ENCODE measurements around the gene NBEA.
A peak's percentile ranks its signal among the peaks of the same experiment; 100 is the strongest.

The NBEA gene

DNA sequence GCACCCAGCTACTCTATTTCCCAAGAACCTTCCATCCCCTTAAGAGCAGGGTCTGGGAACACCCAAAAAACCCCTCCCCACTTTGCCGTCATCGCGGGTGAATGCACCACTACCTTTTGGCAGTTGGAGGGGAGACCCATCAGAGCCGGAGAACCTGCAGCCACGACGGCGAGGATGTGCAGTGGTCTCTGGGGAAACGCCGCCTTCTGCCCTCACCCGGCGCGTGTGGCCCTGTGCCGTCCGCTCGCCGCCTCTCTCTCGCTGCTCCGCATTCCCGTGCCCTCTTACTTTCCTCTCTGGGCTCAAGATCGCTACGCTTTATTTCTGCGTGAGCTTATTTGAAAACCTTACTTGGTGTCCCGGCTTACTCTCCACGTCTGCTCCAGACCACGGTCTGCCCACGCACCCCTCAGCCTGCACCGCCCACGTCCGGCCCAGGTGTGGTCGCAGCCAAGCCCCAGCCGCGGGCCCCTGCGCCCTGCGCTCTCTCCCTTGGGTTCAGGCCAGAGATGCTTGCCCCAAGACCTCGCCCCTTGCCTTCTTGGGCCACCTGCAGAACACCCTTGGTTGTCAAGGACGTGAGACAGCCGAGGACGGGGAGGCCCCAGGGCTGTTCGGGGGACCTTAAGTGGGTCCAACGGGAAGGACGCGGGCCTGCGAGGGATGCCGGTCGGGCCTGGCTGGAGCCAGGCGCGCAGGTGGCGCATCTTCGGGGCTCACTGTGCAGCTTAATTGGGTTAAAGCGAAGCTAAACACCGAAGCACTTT lies 536.4 kb downstream of the NBEA start:
- no peak for DNase-seq

DNA sequence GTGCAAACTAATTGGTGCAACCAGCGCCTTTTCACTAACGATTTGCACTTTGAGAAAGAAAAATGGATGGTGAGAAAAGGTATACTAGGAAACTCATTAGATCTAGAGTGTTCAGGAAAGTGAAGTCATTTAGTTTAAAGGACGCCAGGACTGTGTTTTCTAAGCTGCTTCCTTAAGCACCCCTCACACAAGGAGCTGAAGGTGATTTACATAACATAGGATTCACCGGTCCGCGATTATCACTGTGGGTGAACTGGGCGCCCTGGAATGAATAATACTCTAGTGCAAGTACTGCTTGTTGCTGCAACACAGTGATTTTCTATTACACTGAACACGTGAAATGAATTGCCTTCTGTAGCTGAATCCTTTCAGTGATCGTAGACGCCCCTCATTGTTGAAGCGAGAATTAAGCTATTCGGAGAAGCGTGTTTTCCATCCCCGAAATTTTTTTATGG lies 537.0 kb downstream of the NBEA start:
- DNase-seq = no peak

DNA sequence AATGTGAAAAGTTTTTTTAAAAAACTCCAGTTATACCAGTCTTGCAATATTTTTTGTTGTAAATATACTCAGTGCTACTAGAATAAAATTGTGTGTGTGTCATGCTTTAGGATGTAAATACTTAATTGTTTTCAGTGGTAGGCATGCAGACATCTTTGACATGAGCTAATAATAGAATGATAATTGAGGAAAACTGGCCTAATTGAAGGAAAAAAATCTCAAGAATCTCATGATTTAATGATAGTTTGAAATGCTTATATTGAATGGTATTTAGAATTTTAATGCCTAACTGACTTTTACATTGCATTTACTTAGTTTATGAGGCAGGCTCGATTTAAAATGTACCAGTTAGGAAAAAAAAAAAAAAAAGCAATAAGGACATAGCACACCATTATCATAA lies 537.6 kb downstream of the NBEA start:
- DNase-seq = no peak

DNA sequence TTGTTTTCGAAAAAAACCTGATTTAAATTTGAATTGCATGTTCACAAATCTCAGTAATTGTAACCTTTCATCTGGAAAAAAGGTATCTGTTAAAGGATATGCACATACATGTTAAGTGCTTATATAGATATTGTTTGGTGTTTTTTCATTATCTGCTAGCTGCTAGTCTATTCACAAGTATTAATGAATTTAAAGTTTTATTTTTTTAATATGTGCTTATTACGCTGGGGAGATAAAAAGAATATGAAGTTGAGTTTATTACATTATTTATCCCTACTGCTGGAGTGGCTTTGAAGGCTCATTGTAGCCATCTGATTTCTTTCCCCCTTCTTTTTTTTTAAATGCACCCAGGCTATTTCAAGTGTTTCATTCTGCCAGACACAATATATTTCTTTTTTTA lies 538.3 kb downstream of the NBEA start:
- DNase-seq = no peak

DNA sequence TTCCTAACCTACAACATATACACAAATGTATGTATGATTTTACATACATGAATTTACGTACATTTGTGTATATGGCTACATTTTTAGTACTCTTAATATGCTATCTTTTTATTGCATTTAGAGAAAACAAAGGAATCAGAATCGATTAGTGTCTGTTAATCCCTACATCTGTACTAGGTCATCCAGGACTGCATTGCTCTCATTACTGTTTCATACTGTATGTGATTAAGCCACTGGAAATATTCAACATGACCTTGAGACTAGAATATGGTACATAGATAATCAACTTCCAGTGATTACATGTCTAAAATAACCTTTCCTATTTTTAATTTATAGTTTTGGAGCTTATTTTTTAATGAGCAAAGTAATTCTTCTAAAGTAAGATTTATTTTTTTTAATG lies 539.7 kb downstream of the NBEA start:
- DNase-seq = no peak

DNA sequence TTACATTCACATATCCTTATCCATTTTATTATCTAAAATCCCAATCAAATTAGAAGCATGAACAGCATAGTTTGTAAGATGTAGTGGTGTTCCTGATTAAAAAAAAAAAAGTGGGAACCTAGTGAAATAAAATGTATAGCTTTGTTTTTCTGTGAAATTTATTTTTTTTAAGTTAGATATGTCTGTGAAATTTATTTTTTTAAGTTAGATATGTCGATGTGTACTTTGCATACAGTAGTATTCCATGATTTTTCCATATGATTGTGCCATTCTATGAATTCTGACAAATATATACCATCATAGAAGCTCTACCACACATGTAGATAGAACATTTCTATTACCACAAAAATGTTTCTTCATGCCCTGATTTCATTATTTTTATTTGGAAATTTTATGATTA lies 540.5 kb downstream of the NBEA start:
- no peak for DNase-seq

DNA sequence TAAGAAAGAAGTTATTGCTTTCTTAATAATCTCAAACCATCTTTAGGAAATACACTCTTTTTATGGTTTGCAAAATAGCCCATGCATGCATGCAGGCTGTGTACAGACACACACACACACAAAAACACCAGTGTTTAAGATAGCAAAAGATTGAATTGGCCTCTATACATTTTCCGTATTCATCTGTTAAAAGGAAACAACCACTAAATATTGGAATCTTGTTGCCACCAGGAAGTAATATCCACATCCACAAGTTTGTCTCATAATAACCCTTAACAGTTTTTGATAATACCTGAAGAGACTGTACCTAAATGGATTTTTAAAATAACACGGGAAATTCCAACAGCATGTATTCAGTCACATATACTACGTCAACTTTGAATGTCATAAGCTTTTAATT lies 541.7 kb downstream of the NBEA start:
- no peak for DNase-seq

DNA sequence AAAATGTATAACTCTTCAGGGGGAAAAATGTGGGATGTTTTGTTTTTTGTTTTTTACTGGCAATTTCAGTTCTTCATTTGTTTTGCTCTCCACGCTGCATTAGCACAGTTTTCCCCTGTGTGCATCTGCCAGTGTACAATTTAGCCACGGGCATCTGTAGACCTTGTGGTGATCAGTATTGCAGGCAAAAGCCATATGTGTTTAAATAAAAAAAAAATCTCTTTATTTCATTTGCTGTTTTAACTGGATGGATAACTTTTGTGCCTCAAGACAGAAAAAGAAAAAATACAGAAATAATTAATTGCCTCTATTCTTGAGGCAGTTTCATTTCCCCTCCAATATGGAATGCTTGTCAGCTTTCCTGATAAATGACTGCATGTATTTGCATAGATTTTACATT lies 542.3 kb downstream of the NBEA start:
- DNase-seq = no peak

DNA sequence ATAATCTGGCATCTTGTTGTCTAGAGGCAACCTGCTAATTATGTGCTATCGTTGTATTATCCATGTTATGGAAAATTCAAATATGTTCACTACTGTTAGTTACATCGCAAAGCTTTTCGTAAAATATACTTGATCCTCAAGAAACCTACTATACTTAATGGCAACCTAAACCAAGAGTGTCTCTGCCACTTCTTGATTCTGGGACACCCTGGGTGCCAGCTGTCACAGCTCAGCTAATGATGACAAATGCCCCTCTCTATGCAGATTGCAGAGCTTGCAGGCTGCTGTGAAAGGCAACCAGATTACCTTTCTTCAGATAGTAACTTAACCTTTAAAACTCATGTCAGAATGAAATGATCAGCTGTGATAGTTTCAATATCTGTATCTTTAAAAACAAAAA lies 543.4 kb downstream of the NBEA start:
- no peak for DNase-seq

DNA sequence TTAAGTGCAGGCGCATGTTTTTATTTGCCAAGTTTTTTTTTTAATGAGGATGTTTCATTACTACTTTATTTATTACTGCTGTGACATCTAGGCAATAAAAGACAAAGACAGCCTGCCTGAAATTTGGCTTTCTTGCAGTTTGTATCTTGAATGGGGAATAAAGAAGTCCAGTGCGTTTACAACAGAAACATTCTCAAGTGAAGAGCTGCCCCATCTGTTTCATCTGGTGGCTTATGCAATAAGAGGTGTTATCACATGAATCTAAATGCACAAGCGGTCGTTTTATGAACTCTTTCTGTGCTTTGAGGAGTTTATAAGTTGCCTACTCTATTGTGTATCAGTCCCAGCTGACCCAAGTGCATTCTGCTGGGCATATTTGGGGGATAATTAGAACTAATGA lies 547.0 kb downstream of the NBEA start:
- DNase-seq = no peak

DNA sequence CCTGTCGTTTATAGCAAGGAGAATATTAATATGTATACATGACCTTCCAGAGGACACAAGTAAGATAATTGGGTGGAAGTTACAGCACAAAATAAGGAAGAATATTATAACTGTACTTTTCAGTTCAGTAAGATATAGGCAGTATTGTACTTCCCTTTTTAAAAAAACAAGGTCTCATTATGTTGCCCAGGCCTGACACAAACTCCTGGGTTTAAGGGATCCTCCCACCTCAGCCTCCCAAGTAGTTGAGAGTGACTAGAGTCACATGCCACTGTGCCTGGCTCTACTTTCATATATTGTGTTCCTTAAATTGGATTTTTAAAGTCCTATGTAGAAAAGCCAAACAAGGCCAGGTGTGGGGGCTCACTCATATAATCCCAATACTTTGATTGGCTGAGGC lies 553.9 kb downstream of the NBEA start:
- DNase-seq = no peak

DNA sequence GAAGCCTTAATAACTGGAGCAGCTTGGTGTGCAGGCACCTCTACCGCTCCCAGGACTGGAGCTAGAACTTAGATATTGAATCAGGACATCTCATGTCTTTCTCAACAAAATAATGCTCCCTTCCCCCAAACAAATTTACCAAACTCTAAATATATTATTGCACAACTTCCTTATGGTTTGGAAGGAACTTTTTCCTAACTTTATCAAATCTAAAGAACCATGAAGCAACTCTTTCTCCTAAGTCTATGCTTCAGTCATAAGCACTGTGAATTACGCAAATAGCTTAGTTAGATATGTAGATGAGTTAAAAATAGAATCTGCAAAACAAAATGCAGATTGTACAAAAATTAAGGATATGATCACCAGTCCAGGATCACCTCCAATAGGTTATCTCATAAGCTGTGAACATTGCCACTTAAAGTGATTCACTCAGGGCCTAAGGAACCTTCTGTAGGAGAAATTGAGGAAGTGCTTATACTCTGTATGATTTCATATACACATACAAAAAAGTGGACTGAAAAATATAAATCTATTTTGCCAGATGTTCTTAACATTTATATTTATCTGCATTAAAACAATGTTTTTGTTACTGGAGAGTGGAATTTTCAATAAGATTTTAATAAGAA lies 554.8 kb downstream of the NBEA start:
- no peak for DNase-seq

DNA sequence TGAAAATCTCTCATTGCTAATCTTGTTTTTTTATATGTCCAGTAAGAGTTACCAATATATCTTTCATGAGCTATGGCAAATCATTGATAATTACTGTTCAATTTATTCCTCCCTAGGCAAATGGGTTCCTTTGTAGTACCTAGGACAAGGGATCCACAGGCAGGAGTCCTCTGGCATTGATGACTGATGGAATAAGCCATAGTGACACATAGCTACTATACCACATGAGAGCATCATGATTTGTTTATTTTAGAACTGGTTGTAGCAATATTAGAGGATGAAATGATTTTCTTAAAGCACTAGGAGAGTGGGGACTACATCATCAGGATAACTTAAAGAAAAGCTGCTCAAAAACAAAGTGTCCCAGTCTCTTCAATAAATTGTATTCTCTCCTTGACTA lies 556.2 kb downstream of the NBEA start:
- no peak for DNase-seq

DNA sequence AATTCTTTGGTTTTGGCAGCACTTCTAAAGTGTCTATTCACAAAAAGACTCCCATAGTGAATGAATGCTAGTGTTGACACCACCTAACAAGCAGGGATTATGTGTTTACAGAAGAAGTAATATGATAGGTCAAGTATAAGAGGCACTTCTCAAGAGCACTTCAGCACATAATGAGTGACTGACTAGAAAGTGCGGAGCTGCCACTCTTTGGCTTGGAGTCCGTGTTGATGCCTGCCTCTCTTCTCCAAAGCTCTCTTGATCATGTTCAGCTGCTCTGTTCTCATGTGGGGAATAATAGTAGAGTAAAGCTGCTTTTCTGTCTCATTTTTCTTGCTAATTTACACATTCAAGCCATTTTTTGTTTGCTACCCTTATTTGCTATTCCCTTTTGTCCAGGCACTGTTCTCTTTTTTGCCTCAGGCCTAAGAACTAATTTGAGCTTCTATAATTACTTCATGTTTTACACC lies 557.2 kb downstream of the NBEA start:
- DNase-seq = peak; percentile 79

DNA sequence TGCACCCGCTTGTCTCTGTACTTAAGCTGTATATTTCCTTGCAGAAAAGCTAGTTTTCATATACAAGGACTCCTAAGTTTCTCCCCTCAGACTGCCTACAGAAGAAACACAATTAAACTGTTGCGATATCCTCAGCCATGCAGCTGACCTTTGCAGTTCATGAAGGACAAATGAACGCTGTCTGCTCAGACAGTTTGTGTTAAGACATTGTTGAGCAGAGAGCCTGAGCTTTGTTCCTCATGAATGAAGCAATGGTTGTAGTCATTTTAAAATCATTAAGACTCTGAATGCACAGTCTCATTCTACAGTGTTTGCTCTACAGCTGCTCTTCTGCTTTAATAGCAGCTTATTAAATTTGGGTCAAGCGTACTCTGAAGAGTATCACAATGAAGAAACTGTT lies 557.6 kb downstream of the NBEA start:
- peak; percentile 39 for DNase-seq

DNA sequence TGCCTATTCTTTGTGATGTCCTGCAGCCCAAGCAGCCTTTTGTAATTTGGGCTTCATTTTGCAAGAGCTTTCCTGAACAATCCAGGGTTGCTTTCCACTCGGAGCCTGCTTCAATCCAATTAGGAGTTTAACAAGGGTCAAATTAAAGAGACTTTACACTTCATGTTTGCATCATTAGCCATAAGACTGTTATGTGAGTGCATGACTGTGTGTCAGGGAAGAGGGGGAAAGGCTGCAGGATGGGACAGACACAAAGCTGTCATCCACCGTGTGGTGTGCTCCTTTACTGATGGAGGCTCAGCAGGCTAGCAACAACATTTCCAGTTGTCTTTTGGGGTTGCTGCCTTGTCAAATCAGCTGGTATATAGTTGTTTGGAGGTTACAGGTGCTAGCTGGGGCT lies 558.1 kb downstream of the NBEA start:
- peak; percentile 13 for DNase-seq

DNA sequence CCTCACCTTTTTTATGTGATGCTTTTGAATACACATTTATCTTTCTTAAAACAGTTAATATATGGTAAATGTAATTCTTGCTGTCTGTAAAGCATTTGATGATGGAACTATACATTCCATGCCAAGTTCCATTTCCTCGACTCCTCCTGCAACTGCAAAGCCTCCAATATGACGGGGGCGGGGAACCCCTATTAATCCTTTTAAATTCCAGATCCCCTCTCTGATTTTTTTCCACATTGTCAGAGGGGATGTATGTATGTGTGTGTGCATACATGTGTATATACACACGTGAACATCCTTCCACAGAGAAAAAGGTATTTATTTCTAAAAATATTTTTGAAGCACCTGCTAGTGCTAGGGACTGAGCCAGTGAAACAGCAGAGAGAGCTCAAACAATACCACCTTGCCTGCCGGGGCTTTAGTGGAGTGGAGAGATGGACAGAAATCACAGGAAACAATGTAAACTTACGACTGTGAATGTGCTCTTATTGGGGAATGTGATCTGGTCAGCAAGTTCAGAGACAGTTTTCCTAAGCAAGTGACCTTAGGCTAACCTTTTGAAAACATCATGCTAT lies 559.7 kb downstream of the NBEA start:
- DNase-seq = no peak

DNA sequence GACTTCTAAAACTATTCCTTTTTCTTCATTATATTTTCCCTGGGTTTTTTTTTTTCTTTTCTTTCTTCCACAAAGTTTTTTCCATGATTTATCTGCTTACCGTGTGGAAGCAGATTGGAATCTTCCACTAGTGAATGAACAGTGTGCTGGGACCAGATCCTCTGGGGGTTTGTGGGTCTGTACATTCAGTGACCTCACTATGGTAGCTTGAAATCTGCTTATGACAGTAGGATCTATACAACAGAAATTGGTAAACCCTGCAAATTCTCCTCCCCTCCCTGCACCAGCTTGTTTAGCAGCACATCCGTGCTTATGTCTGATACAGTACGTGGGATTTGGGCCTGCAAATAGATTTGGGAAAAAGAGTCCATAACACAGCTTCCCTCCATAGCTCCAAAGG lies 560.4 kb downstream of the NBEA start:
- DNase-seq = no peak

DNA sequence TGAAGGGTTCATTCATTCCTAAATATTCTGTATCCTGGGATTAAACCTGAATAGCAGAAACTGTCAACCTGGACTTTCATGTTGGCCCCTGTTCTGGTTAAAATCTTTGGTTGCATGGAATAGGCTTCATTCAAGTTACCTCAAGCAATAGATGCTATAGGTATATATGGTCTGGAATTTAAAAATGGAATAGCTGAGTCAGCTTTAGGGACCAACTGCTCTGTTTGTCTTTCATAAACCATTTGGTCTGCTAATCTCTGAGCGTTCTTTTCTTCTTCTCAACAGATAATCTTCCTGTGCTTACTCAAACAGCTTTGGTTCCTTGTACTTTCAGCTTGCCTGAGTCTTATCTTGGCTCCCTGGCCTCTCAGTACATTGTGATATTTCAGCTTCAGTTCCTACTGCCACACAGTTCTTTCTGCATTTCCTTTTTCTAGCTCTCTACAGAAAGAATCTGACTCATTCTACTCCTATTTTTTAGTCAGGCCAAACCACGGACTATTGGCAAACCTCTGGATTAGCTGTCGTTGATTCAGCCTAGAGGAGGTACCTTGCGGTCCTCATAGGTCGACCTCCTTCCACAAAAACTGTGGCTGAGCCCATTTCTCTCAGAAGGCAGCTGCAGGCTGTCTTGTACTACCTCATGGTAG lies 570.3 kb downstream of the NBEA start:
- DNase-seq = no peak

DNA sequence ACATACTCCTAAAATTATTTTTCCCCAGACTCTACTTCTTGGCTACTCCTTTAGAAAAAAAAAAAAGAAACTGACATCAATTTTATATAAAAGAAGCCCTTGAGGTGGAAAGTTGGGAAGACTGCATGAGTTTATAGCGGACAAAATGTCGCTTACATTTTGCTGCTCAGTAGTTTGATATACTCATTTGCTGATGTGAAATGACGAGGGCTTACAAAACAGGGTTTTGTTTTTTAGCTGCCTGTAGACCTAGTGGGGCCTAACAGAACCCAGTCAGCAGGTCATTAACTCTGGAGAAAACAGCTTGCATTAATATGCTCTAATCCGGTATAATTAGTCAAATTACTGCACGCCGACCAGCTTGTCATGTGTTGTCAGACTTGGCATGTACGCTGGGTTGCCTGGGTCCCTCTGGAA lies 572.0 kb downstream of the NBEA start:
- no peak for DNase-seq

DNA sequence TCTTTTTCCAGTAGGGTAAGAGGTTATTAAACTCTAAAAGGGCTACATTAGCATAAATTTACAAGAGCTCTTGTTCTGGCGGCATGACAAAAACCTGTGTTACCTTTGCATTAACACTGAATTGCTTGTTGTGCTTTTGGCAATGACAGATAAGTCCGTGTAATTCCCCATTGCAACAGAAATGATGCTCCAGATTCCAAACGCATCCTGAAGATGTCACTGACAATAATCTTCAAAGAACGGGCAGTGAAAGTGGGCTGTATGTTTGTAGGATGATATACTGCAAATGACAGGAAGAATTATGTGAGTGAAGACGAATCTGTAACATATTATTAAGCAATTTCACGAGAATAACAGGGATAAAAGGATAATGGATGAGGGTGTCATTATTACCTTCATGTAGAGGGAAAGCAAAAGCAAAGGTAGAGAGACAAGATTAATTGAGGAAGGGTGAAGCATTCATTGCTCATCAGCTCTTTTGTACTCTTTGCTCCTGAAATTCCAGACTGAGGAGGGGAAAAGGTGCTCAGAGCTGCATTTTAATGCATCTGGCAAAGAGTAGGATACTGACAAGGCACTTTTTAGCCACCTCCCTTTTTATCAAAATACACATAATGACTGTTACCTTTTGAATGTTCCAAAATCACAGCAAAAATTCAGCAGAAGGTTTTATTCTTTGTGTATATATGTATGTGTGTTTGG lies 572.9 kb downstream of the NBEA start:
- no peak for DNase-seq

DNA sequence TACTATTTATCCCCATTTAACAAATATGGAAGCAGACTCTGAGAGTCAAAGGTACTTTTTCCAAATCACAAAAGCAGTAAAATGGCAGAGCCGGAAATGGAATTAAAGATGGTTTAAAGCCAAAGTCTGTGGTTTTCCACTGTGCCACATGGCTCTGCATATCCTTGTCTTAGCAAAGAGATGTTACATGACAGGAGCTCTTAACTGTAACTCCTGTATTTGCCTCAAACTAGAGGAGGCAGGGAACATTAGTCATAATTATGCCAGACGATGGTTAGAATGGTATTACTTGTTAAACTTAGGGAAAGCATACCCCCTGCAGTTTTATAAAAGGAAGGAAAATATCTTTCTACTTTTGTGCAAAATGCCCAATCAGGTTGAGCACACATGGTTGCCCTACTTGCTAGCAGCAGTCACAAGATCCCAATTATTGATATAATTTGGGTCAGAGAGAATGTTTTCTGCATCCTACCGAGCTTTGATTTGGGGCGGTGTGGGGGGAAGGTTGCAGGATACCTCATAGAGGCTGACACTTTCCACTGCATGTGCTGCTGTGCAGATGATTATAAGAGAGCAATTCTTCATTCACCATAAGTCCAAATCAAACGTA lies 576.4 kb downstream of the NBEA start:
- no peak for DNase-seq

DNA sequence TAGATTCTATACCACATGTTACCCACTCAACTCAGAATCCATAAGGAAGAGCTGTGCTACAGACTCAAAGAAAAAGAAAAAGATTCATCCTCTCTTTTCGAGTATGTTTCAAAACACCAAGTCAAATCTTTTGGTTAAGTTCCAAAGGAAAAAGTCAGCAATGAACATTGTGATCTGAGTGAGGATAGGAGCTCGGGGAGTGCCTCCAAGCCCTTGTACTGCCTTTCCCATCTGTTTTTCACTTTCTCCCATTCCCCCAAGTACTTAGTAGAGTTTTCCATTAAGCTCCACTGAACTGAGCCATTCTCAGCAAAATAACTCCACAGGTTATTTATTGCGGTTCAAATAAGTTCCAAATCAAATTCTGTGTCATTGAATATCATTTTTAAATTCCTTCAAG lies 582.1 kb downstream of the NBEA start:
- no peak for DNase-seq
